HEK293 (cell line): Measurements from ENCODE around the gene KCNK6.

ENCODE experiments used
- MZF1 ChIP-seq: fragments of 450-650 bp; formaldehyde crosslinking; IDR thresholded peaks from 2 replicates; pipeline ENCODE4 v1.5.1; 2017; ENCODE audit warnings: missing biosample characterization, missing genetic modification characterization, borderline replicate concordance
- SALL2 ChIP-seq: fragments of 450-650 bp; formaldehyde crosslinking; IDR thresholded peaks from 2 replicates; pipeline ENCODE4 v1.5.0; 2017; ENCODE audit warnings: missing biosample characterization, mild to moderate bottlenecking, missing genetic modification characterization, borderline replicate concordance
- YY1 ChIP-seq: fragments of 450-650 bp; formaldehyde crosslinking; IDR thresholded peaks from 2 replicates; pipeline ENCODE4 v1.5.1; 2018; ENCODE audit warnings: missing biosample characterization, missing genetic modification characterization
- ZBTB21 ChIP-seq: fragments of 450-650 bp; formaldehyde crosslinking; IDR thresholded peaks from 2 replicates; pipeline ENCODE4 v1.5.1; 2017; ENCODE audit warnings: missing biosample characterization, missing genetic modification characterization
- ZFP3 ChIP-seq: fragments of 450-650 bp; formaldehyde crosslinking; IDR thresholded peaks from 2 replicates; pipeline ENCODE4 v1.5.1; 2016; ENCODE audit warnings: low read depth, missing biosample characterization, missing genetic modification characterization
- ZNF10 ChIP-seq: fragments of 450-650 bp; formaldehyde crosslinking; IDR thresholded peaks from 2 replicates; pipeline ENCODE4 v1.5.1; 2017; ENCODE audit warnings: missing biosample characterization, missing genetic modification characterization
- ZNF175 ChIP-seq: fragments of 450-650 bp; formaldehyde crosslinking; IDR thresholded peaks from 2 replicates; pipeline ENCODE4 v1.5.1; 2016; ENCODE audit warnings: missing biosample characterization, missing genetic modification characterization
- ZNF184 ChIP-seq: fragments of 450-650 bp; IDR thresholded peaks from 2 replicates; pipeline ENCODE4 v1.5.1; 2018; ENCODE audit warnings: missing biosample characterization, mild to moderate bottlenecking, missing genetic modification characterization
- ZNF274 ChIP-seq, 2 experiments: fragments of 200-500 bp in 1 of 2; fragments of 450-650 bp in 1 of 2; sonication (Bioruptor generic) in 1 of 2; formaldehyde crosslinking in 1 of 2; IDR thresholded peaks; 2 replicates each; pipeline versions ENCODE4 v1.5.1 to v1.6.1; 2014 to 2016; ENCODE audit warnings: borderline replicate concordance in 1 of 2, inconsistent platforms in 1 of 2, low read length in 1 of 2, missing biosample characterization in 1 of 2, missing genetic modification characterization in 1 of 2
- ZNF549 ChIP-seq: fragments of 450-650 bp; IDR thresholded peaks from 2 replicates; pipeline ENCODE4 v1.5.1; 2018; ENCODE audit warnings: missing biosample characterization, missing genetic modification characterization, mild to moderate bottlenecking, inconsistent platforms, moderate library complexity
- ZNF837 ChIP-seq: fragments of 450-650 bp; formaldehyde crosslinking; IDR thresholded peaks from 2 replicates; pipeline ENCODE4 v1.5.1; 2016; ENCODE audit warnings: missing biosample characterization, missing genetic modification characterization
- TF ChIP-seq, protein P1 (sequence below): fragments of 450-650 bp; formaldehyde crosslinking; IDR thresholded peaks from 2 replicates; pipeline ENCODE4 v1.5.1; 2016; ENCODE audit warnings: missing biosample characterization, missing genetic modification characterization

DNA sequence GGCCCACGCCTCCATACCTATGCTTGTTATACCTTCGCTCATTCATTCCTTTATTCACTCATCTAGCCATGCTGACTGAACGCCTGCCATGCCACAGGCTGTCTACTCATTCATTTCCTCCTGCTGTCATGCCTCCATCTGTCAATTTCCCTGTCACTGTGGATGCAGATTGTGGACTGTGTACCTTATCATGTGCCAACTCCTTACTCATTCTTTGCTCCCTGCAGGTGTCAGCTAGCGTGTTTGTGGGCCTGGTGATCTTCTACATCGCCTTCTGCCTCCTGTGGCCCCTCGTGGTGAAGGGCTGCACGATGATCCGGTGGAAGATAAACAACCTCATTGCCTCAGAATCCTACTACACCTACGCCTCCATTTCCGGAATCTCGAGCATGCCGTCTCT, 50.7 kb downstream of the KCNK6 start:
- TF ChIP-seq YY1 (tag by site-specific recombination): no peak
- TF ChIP-seq, protein P1, sequence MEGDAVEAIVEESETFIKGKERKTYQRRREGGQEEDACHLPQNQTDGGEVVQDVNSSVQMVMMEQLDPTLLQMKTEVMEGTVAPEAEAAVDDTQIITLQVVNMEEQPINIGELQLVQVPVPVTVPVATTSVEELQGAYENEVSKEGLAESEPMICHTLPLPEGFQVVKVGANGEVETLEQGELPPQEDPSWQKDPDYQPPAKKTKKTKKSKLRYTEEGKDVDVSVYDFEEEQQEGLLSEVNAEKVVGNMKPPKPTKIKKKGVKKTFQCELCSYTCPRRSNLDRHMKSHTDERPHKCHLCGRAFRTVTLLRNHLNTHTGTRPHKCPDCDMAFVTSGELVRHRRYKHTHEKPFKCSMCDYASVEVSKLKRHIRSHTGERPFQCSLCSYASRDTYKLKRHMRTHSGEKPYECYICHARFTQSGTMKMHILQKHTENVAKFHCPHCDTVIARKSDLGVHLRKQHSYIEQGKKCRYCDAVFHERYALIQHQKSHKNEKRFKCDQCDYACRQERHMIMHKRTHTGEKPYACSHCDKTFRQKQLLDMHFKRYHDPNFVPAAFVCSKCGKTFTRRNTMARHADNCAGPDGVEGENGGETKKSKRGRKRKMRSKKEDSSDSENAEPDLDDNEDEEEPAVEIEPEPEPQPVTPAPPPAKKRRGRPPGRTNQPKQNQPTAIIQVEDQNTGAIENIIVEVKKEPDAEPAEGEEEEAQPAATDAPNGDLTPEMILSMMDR: no peak
- no peak for TF ChIP-seq ZNF10 (tag by site-specific recombination)
- TF ChIP-seq MZF1 (tag by site-specific recombination): no peak
- no peak for TF ChIP-seq ZFP3
- no peak for TF ChIP-seq ZNF184 (tag by site-specific recombination)
- no peak for TF ChIP-seq ZNF549 (tag by site-specific recombination)
- TF ChIP-seq ZBTB21 (tag by site-specific recombination): no peak
- no peak for TF ChIP-seq ZNF274 (IDR thresholded peaks at IDR 0.05; ENCODE audit: low read length)
- TF ChIP-seq ZNF274 (tag by site-specific recombination; IDR thresholded peaks at IDR 0.05; ENCODE audit: borderline replicate concordance): no peak
- no peak for TF ChIP-seq SALL2 (tag by site-specific recombination)
- no peak for TF ChIP-seq ZNF837 (tag by site-specific recombination)
- no peak for TF ChIP-seq ZNF175 (tag by site-specific recombination)
